Measurements from ENCODE around the gene ALDH4A1. TPM values are rescaled to one million over a fixed set of nuclear protein-coding genes. Genes with fewer than 3 reads are reported as not detected.

The ALDH4A1 gene
- total and polyA plus RNA-seq, 9 of the 15 experiments (the other 6 are each of a cell fraction or from before 2014, with no cell fraction given): 0.27 to 31.4 (median 16.6) TPM

GRCh38 chr1:18947570-18947969 lies 45.2 kb upstream of the ALDH4A1 start:
- Histone ChIP-seq H3K27ac (ENCODE audit: extremely low read depth, low read depth, low read length) (no peak overlapping the region), H3K27me3 (ENCODE audit: control insufficient read depth in 2 of 2, insufficient read depth in 2 of 2, low read length in 2 of 2) (peaks cover 30 to 89% of the 10 kb centered on the region in 2 experiments), H3K4me2 (ENCODE audit: insufficient read depth, low read length) (no peak overlapping the region), H3K79me2 (ENCODE audit: control insufficient read depth, insufficient read depth, low read length) (no peaks in the 10 kb centered on the region), H3K4me1 (replicated peaks in 1 of 2; ENCODE audit: control insufficient read depth in 2 of 2, insufficient read depth in 2 of 2, low read length in 2 of 2) (peaks cover 0 to 14% of the 10 kb centered on the region in 2 experiments; a peak in 2 of 5 replicates), H2AFZ (ENCODE audit: low read depth, low read length) (no peak overlapping the region), H3K9me1 (ENCODE audit: control insufficient read depth, insufficient read depth, low read length) (no peaks in the 10 kb centered on the region), H3K4me3 (no peak overlapping the region), H3K9ac (ENCODE audit: insufficient read depth in 1 of 2, low read depth in 2 of 2, low read length in 2 of 2) (no peak overlapping the region), H4K20me1 (replicated peaks; ENCODE audit: control insufficient read depth, insufficient read depth, low read length) (peaks cover 15% of the 10 kb centered on the region), H3K9me3 (replicated peaks; ENCODE audit: control insufficient read depth, insufficient read depth, low read depth, low read length) (no peaks in the 10 kb centered on the region), H3K36me3 (ENCODE audit: control insufficient read depth, insufficient read depth, low read length) (no peaks in the 10 kb centered on the region)
- in situ Hi-C loops (cut with MboI): no loop called here
- no TSS peak for BruUV-seq (replicated peaks)
- ChIA-PET CTCF (ENCODE audit: low intra/inter-chr PET ratio) (no interaction called here), POLR2A (interaction anchor here (1.2 kb wide), 1 partner anchor 295 kb away, joined by 3 read pairs; no protein-coding TSS in a partner anchor)
- 13% methylated on average over 9 of the region's 9 CpGs for WGBS (ENCODE audit: insufficient coverage, low coverage, missing lambda C conversion rate)
- DNase-seq (ENCODE audit: extremely low read depth in 1 of 4, low spot score in 3 of 4): no peak
- intact Hi-C loops (cut with micrococcal nuclease): no loop called here
- ATAC-seq: no peak
- TF ChIP-seq ZNF277 (CRISPR knock-in tag; IDR thresholded peaks at IDR 0.05; ENCODE audit: borderline replicate concordance) (no peak), XRCC5 (IDR thresholded peaks at IDR 0.05; ENCODE audit: low read depth, low read length) (no peak), OTX1 (CRISPR knock-in tag; IDR thresholded peaks at IDR 0.05) (no peak), FOXA3 (CRISPR knock-in tag; conservative IDR thresholded peaks at IDR 0.05 in 1 of 2, IDR thresholded peaks at IDR 0.05 in 1 of 2) (no peak), JUN (IDR thresholded peaks at IDR 0.05; ENCODE audit: borderline replicate concordance, low read depth, low read length) (no peak), JUN (CRISPR knock-in tag; IDR thresholded peaks at IDR 0.05; ENCODE audit: borderline replicate concordance) (no peak), MEF2D (tag; conservative IDR thresholded peaks at IDR 0.05; ENCODE audit: low read depth) (no peak), TAF1 (IDR thresholded peaks at IDR 0.05; ENCODE audit: control insufficient read depth, extremely low read depth, insufficient read depth, low read length, severe bottlenecking) (no peak), ZNF764 (CRISPR knock-in tag; IDR thresholded peaks at IDR 0.05; ENCODE audit: low read depth) (no peak), ZNF586 (CRISPR knock-in tag; conservative IDR thresholded peaks at IDR 0.05) (no peak), HDAC1 (IDR thresholded peaks at IDR 0.05) (no peak), PRMT5 (CRISPR knock-in tag; IDR thresholded peaks at IDR 0.05) (no peak)
- no peak for FAIRE-seq
